Astrocyte of the spinal cord (primary cell): ENCODE measurements around the gene PRSS50.

Experiments used
- DNase-seq: peaks from one replicate; pipeline ENCODE4 v3.0.0; 2011; ENCODE audit warnings: low read depth, low spot score
- H3K4me3 ChIP-seq: 2 replicates; pipeline ENCODE4 v1.5.1; 2011; ENCODE audit warnings: low read depth, mild to moderate bottlenecking, low read length, moderate library complexity
- in situ Hi-C: cut with HindIII; loops from 2 replicates; pipeline ENCODE4 v1.10.0; 2017; ENCODE audit warnings: low sequenced_read_pairs
- TF ChIP-seq, protein P1 (sequence below): IDR thresholded peaks from 2 replicates; pipeline ENCODE4 v1.5.1; 2012; ENCODE audit warnings: low read depth, mild to moderate bottlenecking, low read length, inconsistent platforms

PRSS50 gene

DNA sequence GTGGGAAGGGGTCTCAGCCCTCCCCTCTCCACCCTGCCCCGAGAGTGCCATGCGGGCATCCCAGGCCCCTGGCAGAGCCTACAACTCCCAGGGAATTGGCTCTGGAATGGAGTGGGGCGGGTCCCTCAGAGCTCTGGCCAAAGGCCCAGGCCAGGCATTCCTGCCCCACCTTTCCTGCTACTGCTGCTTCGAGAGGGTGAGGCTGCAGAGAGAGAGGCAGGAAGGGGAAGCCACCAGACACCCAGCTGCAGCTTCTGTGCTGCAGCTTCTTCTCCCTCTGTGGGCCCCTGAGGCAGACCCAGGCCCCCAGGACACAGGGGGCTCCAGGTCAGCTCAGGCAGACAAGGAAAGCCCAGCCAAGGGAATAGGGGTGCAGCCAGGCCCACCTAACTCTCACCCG lies 26.9 kb downstream of the PRSS50 start:
- no peak for DNase-seq
- no peak overlapping the region for H3K4me3 ChIP-seq
- TF ChIP-seq, protein P1, sequence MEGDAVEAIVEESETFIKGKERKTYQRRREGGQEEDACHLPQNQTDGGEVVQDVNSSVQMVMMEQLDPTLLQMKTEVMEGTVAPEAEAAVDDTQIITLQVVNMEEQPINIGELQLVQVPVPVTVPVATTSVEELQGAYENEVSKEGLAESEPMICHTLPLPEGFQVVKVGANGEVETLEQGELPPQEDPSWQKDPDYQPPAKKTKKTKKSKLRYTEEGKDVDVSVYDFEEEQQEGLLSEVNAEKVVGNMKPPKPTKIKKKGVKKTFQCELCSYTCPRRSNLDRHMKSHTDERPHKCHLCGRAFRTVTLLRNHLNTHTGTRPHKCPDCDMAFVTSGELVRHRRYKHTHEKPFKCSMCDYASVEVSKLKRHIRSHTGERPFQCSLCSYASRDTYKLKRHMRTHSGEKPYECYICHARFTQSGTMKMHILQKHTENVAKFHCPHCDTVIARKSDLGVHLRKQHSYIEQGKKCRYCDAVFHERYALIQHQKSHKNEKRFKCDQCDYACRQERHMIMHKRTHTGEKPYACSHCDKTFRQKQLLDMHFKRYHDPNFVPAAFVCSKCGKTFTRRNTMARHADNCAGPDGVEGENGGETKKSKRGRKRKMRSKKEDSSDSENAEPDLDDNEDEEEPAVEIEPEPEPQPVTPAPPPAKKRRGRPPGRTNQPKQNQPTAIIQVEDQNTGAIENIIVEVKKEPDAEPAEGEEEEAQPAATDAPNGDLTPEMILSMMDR, result no peak
- in situ Hi-C loops, result no loop called here

DNA sequence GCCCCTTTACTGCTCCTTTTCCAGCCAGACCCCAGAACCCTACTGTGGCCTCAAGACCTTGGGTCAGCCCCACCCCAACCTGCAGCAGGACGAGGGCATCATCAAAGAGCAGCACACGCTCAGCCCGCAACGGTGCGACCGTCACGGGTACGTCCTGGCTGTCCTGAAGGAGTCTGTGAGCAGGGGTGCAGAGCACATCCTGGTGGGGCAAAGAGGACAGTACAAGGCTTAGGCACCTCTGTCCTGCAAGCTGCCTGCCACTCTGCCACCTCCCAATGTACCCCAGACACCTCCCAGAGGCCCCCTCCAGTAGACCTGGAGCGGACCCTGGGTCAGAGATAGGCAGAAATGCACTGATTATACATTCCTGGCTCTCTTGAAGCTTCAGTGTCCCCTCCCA lies 32.2 kb downstream of the PRSS50 start:
- no peak overlapping the region for H3K4me3 ChIP-seq
- DNase-seq, result no peak
- TF ChIP-seq, protein P1, result no peak
- in situ Hi-C loops, result no loop called here

GRCh38 chr3:46684891-46685290 lies 32.8 kb downstream of the PRSS50 start:
- TF ChIP-seq, protein P1, result no peak
- H3K4me3 ChIP-seq, result no peak overlapping the region
- in situ Hi-C loops, result no loop called here
- DNase-seq, result no peak

GRCh38 chr3:46682974-46683373 lies 34.7 kb downstream of the PRSS50 start:
- H3K4me3 ChIP-seq, result no peak overlapping the region
- DNase-seq, result no peak
- in situ Hi-C loops, result no loop called here
- TF ChIP-seq, protein P1, result no peak

DNA sequence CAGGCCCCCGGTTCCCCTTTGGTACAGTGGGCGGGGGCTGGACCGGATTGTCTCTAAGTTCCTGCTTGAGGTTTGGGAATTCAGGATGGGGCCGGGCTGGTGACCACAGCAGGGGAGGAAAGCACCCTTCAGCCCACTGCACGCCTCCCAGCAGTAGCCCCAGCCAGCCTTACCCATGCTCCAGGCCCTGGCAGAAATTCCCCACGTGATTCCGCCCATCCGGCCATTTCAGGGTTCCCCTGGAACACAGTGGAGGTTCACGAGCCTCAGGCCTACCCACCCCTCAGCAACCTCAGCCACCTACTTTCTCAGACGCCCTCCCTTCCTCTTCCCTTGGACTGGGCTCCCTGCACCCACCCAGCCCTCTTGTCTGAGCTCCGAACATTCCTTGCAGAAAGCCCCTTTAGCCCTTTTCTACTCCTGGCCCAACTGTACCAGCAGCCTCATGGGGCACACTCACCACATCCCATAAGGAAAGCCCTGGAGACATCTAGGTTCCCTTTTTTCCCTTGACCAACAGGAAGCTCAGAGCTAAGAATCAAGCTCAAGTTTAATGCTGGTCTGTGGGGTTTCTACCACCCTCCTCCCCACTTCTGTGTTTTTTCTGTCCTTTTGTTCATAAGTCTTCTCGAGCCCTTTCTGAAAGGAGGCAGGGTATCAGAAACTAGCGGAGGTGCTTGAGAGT lies 35.7 kb downstream of the PRSS50 start:
- in situ Hi-C loops, result no loop called here
- H3K4me3 ChIP-seq, result no peak overlapping the region
- no peak for DNase-seq
- TF ChIP-seq, protein P1, result no peak

DNA sequence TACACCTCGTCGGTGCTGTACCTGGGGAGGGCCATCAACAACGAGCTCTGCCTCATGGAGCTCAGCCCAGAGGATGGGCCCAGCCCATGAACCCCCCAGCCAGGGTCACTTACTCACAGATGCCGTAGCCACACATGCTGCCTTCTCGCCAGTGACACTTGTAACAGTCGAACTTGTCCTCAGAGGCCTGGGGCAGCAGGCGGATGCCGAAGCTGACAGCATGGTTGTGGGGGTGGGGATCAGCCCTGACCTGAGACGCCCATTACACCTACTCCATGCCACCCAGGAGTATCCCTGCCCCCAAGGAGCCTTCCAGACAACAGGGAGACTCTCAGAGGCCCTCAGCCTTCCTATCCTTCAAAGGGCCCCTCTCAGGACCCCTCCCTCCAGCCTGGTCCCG lies 36.3 kb downstream of the PRSS50 start:
- no peak for DNase-seq
- H3K4me3 ChIP-seq, result no peak overlapping the region
- TF ChIP-seq, protein P1, result no peak
- in situ Hi-C loops, result no loop called here
